MM.1S (cell line): Measurements from ENCODE around the gene PPP2R5C.

Source experiments
- DNase-seq: peaks from one replicate; pipeline ENCODE4 v3.0.0-alpha.2; 2015
- H2AFZ ChIP-seq: fragments of 300-600 bp; sonication (generic); 2 replicates; pipeline ENCODE4 v1.6.0; 2016; ENCODE audit warnings: antibody characterized with exemption, low read length
- H3F3A ChIP-seq: fragments of 300-600 bp; sonication (generic); 2 replicates; pipeline ENCODE4 v1.6.1; 2016; ENCODE audit warnings: mild to moderate bottlenecking, antibody characterized with exemption, low read length, moderate library complexity, mixed read lengths; ENCODE audit not compliant: insufficient read depth
- H3K27ac ChIP-seq: fragments of 300-600 bp; sonication (generic); 2 replicates; pipeline ENCODE4 v1.5.1; 2016; ENCODE audit warnings: mild to moderate bottlenecking, low read length
- H3K27me3 ChIP-seq: fragments of 300-600 bp; sonication (generic); replicated peaks from 2 replicates; pipeline ENCODE4 v1.6.0; 2016; ENCODE audit warnings: low read length; ENCODE audit not compliant: insufficient read depth
- H3K36me3 ChIP-seq: fragments of 300-600 bp; sonication (generic); replicated peaks from 2 replicates; pipeline ENCODE4 v1.6.1; 2016; ENCODE audit warnings: mild to moderate bottlenecking, low read length, mixed read lengths; ENCODE audit not compliant: insufficient read depth
- H3K4me1 ChIP-seq: fragments of 300-600 bp; sonication (generic); 2 replicates; pipeline ENCODE4 v1.6.1; 2016; ENCODE audit warnings: low read length, mixed read lengths
- H3K4me2 ChIP-seq: fragments of 300-600 bp; sonication (generic); 2 replicates; pipeline ENCODE4 v1.6.0; 2016; ENCODE audit warnings: low read depth, low read length
- H3K4me3 ChIP-seq: fragments of 300-600 bp; sonication (generic); 2 replicates; pipeline ENCODE4 v1.5.1; 2016; ENCODE audit warnings: low read length, mixed read lengths
- H3K79me2 ChIP-seq: fragments of 300-600 bp; sonication (generic); 2 replicates; pipeline ENCODE4 v1.6.1; 2016; ENCODE audit warnings: mixed run types, low read length, mixed read lengths
- H3K9ac ChIP-seq: fragments of 300-600 bp; sonication (generic); 2 replicates; pipeline ENCODE4 v1.6.1; 2016; ENCODE audit warnings: low read length, mixed read lengths
- H3K9me2 ChIP-seq: fragments of 300-600 bp; sonication (generic); replicated peaks from 2 replicates; pipeline ENCODE4 v1.6.1; 2016; ENCODE audit warnings: mild to moderate bottlenecking, low read length, mixed read lengths; ENCODE audit not compliant: insufficient read depth
- H3K9me3 ChIP-seq: fragments of 300-600 bp; sonication (generic); replicated peaks from 2 replicates; pipeline ENCODE4 v1.6.1; 2016; ENCODE audit warnings: mild to moderate bottlenecking, low read length, mixed read lengths; ENCODE audit not compliant: insufficient read depth
- H4K20me1 ChIP-seq: fragments of 300-600 bp; sonication (generic); 2 replicates; pipeline ENCODE4 v1.6.1; 2016; ENCODE audit warnings: mild to moderate bottlenecking, low read length, moderate library complexity, mixed read lengths; ENCODE audit not compliant: insufficient read depth
- CTCF ChIP-seq: fragments of 300-600 bp; sonication (generic); IDR thresholded peaks from 2 replicates; pipeline ENCODE4 v1.5.1; 2016; ENCODE audit warnings: antibody characterized with exemption, low read length, mixed read lengths
- EZH2 ChIP-seq: fragments of 300-600 bp; sonication (generic); optimal IDR thresholded peaks from 2 replicates; pipeline ENCODE3; 2017; ENCODE audit warnings: low read depth, mild to moderate bottlenecking, antibody characterized with exemption, low read length, mixed read lengths
- EZH2phosphoT487 ChIP-seq: fragments of 300-600 bp; sonication (generic); IDR thresholded peaks from 2 replicates; pipeline ENCODE4 v1.6.1; 2018; ENCODE audit warnings: antibody characterized with exemption, low read length

Gene PPP2R5C

GRCh38 chr14:101929946-101930345 is 168.4 kb downstream of the PPP2R5C start:
- Histone ChIP-seq H3K9ac (no peak overlapping the region), H3K9me2 (no peaks in the 10 kb centered on the region), H3K27me3 (no peaks in the 10 kb centered on the region), H3K9me3 (no peaks in the 10 kb centered on the region), H2AFZ (no peak overlapping the region), H4K20me1 (no peaks in the 10 kb centered on the region), H3K27ac (no peak overlapping the region), H3K4me1 (no peaks in the 10 kb centered on the region), H3K36me3 (no peaks in the 10 kb centered on the region), H3F3A (no peaks in the 10 kb centered on the region), H3K4me3 (no peak overlapping the region), H3K79me2 (no peaks in the 10 kb centered on the region), H3K4me2 (no peak overlapping the region)
- DNase-seq = no peak
- no peak for TF ChIP-seq CTCF

GRCh38 chr14:101932673-101933072 is 171.2 kb downstream of the PPP2R5C start:
- no peak overlapping the region for H2AFZ ChIP-seq

GRCh38 chr14:101933209-101933608 is 171.7 kb downstream of the PPP2R5C start:
- Histone ChIP-seq H3K27ac (no peak overlapping the region), H3K9me2 (no peaks in the 10 kb centered on the region), H3K4me3 (no peak overlapping the region), H3K27me3 (no peaks in the 10 kb centered on the region), H3F3A (no peaks in the 10 kb centered on the region), H3K79me2 (no peaks in the 10 kb centered on the region), H4K20me1 (no peaks in the 10 kb centered on the region), H3K4me1 (no peaks in the 10 kb centered on the region), H2AFZ (no peak overlapping the region), H3K4me2 (no peak overlapping the region), H3K36me3 (no peaks in the 10 kb centered on the region), H3K9me3 (no peaks in the 10 kb centered on the region), H3K9ac (no peak overlapping the region)
- TF ChIP-seq EZH2phosphoT487 (no peak), CTCF (no peak), EZH2 (no peak)
- no peak for DNase-seq

More at GRCh38 chr14:101932673-101933072, 171.2 kb downstream of the PPP2R5C start:
- H3K27me3 ChIP-seq = no peaks in the 10 kb centered on the region
- no peak overlapping the region for H3K9ac ChIP-seq
- no peaks in the 10 kb centered on the region for H3K79me2 ChIP-seq
- H3K36me3 ChIP-seq = no peaks in the 10 kb centered on the region
- H3K9me2 ChIP-seq = no peaks in the 10 kb centered on the region
- H3F3A ChIP-seq = no peaks in the 10 kb centered on the region
- no peaks in the 10 kb centered on the region for H3K4me1 ChIP-seq
- no peaks in the 10 kb centered on the region for H4K20me1 ChIP-seq
- H3K4me3 ChIP-seq = no peak overlapping the region
- H3K27ac ChIP-seq = no peak overlapping the region
- H3K4me2 ChIP-seq = no peak overlapping the region
- TF ChIP-seq CTCF (no peak), EZH2 (no peak), EZH2phosphoT487 (no peak)
- DNase-seq = no peak
- H3K9me3 ChIP-seq = no peaks in the 10 kb centered on the region
